HepG2 (cell line): ENCODE data around the gene SEC23IP.

ENCODE experiments used
- POLR2A ChIP-seq, 2 experiments: IDR thresholded peaks; 2 replicates each; pipeline ENCODE4 v1.6.1; 2011; ENCODE audit warnings: low read depth in 2 of 2, low read length in 2 of 2, mild to moderate bottlenecking in 1 of 2, moderate library complexity in 1 of 2; ENCODE audit not compliant: insufficient read depth in 1 of 2
- ZNF746 ChIP-seq: sonication (generic); formaldehyde crosslinking; IDR thresholded peaks from 2 replicates; pipeline ENCODE4 v1.8.0; 2022; ENCODE audit warnings: mild to moderate bottlenecking, missing genetic modification reagents
- TF ChIP-seq, protein P1 (sequence below): sonication (generic); formaldehyde crosslinking; IDR thresholded peaks from 2 replicates; pipeline ENCODE4 v1.5.1; 2020; ENCODE audit warnings: mild to moderate bottlenecking, missing genetic modification reagents, borderline replicate concordance
- TF ChIP-seq, protein P2 (sequence below): sonication (generic); formaldehyde crosslinking; conservative IDR thresholded peaks from 2 replicates; pipeline ENCODE4 v1.4.0; 2020; ENCODE audit warnings: missing genetic modification reagents

DNA sequence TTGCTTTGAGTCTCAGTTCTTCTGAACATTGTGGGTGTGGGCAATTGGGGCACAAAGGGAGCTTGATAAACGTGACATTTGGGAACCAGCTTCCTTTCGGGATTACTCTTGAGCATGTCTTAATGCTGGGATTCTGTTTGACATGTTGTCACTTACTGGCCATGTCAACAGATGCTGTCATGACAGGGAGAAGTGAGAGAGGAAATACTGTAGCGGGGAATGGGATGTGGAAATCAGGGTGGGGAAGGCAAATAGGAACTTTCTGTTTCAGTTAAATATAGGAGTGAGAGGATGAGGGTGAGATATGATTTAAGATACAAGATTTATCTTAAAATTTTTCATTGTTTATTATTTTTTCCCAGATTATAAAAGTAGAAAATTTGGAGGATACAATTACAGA, 83.9 kb downstream of the SEC23IP start:
- no peak for TF ChIP-seq ZNF746 (CRISPR knock-in tag)
- no peak for TF ChIP-seq POLR2A (IDR thresholded peaks at IDR 0.05; ENCODE audit: insufficient read depth in 1 of 2, low read depth in 2 of 2, low read length in 2 of 2)
- TF ChIP-seq, protein P1, sequence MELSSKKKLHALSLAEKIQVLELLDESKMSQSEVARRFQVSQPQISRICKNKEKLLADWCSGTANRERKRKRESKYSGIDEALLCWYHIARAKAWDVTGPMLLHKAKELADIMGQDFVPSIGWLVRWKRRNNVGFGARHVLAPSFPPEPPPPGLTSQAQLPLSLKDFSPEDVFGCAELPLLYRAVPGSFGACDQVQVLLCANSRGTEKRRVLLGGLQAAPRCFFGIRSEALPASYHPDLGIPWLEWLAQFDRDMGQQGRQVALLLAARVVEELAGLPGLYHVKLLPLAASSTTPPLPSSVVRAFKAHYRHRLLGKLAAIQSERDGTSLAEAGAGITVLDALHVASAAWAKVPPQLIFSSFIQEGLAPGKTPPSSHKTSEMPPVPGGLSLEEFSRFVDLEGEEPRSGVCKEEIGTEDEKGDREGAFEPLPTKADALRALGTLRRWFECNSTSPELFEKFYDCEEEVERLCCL, result no peak
- TF ChIP-seq, protein P2, sequence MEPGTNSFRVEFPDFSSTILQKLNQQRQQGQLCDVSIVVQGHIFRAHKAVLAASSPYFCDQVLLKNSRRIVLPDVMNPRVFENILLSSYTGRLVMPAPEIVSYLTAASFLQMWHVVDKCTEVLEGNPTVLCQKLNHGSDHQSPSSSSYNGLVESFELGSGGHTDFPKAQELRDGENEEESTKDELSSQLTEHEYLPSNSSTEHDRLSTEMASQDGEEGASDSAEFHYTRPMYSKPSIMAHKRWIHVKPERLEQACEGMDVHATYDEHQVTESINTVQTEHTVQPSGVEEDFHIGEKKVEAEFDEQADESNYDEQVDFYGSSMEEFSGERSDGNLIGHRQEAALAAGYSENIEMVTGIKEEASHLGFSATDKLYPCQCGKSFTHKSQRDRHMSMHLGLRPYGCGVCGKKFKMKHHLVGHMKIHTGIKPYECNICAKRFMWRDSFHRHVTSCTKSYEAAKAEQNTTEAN, result no peak
